ENCODE results near the gene ADRM1.

Gene ADRM1

GRCh38 chr20:62302341-62303061 is at the start of gene ADRM1:
TSS of gene ADRM1 (plus strand) at chr20:62302997. CDS start at chr20:62303569, 572 bp downstream.
- DNase-seq, result peak; percentile 94

- DNase-seq, result no peak
Measured at GRCh38 chr20:62253398-62253797, 49.4 kb upstream of the ADRM1 start.

- no peak for DNase-seq
Measured at GRCh38 chr20:62254021-62254724, 48.6 kb upstream of the ADRM1 start.

- DNase-seq, result no peak
Measured at GRCh38 chr20:62255976-62256375, 46.8 kb upstream of the ADRM1 start.

GRCh38 chr20:62258499-62259293 is 44.1 kb upstream of the ADRM1 start:
- DNase-seq, result no peak

- DNase-seq, result no peak
Measured at GRCh38 chr20:62259294-62259565, 43.6 kb upstream of the ADRM1 start.

GRCh38 chr20:62262064-62262463 is 40.7 kb upstream of the ADRM1 start:
- no peak for DNase-seq

GRCh38 chr20:62263396-62263795 is 39.4 kb upstream of the ADRM1 start:
- no peak for DNase-seq

- DNase-seq, result no peak
Measured at GRCh38 chr20:62265365-62265764, 37.4 kb upstream of the ADRM1 start.

- no peak for DNase-seq
Measured at GRCh38 chr20:62266340-62266739, 36.5 kb upstream of the ADRM1 start.

GRCh38 chr20:62266851-62267250 is 35.9 kb upstream of the ADRM1 start:
- no peak for DNase-seq

- no peak for DNase-seq
Measured at GRCh38 chr20:62267543-62267942, 35.3 kb upstream of the ADRM1 start.

GRCh38 chr20:62268228-62268900 is 34.4 kb upstream of the ADRM1 start:
- no peak for DNase-seq

GRCh38 chr20:62269378-62269777 is 33.4 kb upstream of the ADRM1 start:
- DNase-seq, result no peak

GRCh38 chr20:62269871-62270270 is 32.9 kb upstream of the ADRM1 start:
- DNase-seq, result no peak

- no peak for DNase-seq
Measured at GRCh38 chr20:62272200-62272599, 30.6 kb upstream of the ADRM1 start.

GRCh38 chr20:62273416-62273815 is 29.4 kb upstream of the ADRM1 start:
- DNase-seq, result no peak

- no peak for DNase-seq
Measured at GRCh38 chr20:62274332-62274950, 28.4 kb upstream of the ADRM1 start.

GRCh38 chr20:62275219-62275618 is 27.6 kb upstream of the ADRM1 start:
- DNase-seq, result no peak

GRCh38 chr20:62276439-62276838 is 26.4 kb upstream of the ADRM1 start:
- DNase-seq, result no peak

- no peak for DNase-seq
Measured at GRCh38 chr20:62277253-62277652, 25.5 kb upstream of the ADRM1 start.

GRCh38 chr20:62280303-62280702 is 22.5 kb upstream of the ADRM1 start:
- no peak for DNase-seq

Measured in activated CD4-positive, alpha-beta T cell treated with anti-CD3 and anti-CD28 coated beads, Interleukin-2, amount 50 U/mL, for 1 hour (primary cell).